Measurements from ENCODE around the gene GGTA1. TPM values are rescaled to one million over a fixed set of nuclear protein-coding genes. Genes with fewer than 3 reads are reported as not detected.

The GGTA1 gene
- total and polyA plus RNA-seq, 2 of the 8 experiments (the other 6 are each of a cell fraction or from before 2014, with no cell fraction given), result not detected

DNA sequence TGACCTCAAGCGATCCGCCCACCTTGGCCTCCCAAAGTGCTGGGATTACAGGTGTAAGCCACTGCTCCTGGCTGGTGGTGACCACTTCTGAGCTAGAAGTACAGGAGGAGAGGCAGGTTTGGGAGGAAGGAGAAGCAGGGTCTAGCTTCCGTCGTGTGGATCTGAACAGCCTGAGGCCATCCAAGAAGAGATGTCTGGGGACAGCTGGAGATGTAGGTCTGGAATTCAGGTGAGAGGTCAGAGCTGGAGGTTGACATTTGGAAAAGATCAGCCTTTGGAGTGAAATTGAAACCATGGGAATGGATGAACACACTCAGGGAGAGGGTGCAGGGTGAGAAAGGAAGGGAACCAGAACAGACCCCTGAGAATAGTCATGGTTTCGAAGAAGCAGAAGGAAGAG lies 33.2 kb upstream of the GGTA1 start (continued):
- TF ChIP-seq, protein P1, sequence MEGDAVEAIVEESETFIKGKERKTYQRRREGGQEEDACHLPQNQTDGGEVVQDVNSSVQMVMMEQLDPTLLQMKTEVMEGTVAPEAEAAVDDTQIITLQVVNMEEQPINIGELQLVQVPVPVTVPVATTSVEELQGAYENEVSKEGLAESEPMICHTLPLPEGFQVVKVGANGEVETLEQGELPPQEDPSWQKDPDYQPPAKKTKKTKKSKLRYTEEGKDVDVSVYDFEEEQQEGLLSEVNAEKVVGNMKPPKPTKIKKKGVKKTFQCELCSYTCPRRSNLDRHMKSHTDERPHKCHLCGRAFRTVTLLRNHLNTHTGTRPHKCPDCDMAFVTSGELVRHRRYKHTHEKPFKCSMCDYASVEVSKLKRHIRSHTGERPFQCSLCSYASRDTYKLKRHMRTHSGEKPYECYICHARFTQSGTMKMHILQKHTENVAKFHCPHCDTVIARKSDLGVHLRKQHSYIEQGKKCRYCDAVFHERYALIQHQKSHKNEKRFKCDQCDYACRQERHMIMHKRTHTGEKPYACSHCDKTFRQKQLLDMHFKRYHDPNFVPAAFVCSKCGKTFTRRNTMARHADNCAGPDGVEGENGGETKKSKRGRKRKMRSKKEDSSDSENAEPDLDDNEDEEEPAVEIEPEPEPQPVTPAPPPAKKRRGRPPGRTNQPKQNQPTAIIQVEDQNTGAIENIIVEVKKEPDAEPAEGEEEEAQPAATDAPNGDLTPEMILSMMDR (IDR thresholded peaks at IDR 0.05; ENCODE audit: control extremely low read depth in 1 of 3, insufficient read depth in 1 of 3, low read depth in 1 of 3, low read length in 3 of 3), result no peak
- TF ChIP-seq, protein P2, sequence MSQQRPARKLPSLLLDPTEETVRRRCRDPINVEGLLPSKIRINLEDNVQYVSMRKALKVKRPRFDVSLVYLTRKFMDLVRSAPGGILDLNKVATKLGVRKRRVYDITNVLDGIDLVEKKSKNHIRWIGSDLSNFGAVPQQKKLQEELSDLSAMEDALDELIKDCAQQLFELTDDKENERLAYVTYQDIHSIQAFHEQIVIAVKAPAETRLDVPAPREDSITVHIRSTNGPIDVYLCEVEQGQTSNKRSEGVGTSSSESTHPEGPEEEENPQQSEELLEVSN (IDR thresholded peaks at IDR 0.05), result no peak
- no peak for TF ChIP-seq SRF (IDR thresholded peaks at IDR 0.05; ENCODE audit: low read depth, low read length)
- TF ChIP-seq, protein P3, sequence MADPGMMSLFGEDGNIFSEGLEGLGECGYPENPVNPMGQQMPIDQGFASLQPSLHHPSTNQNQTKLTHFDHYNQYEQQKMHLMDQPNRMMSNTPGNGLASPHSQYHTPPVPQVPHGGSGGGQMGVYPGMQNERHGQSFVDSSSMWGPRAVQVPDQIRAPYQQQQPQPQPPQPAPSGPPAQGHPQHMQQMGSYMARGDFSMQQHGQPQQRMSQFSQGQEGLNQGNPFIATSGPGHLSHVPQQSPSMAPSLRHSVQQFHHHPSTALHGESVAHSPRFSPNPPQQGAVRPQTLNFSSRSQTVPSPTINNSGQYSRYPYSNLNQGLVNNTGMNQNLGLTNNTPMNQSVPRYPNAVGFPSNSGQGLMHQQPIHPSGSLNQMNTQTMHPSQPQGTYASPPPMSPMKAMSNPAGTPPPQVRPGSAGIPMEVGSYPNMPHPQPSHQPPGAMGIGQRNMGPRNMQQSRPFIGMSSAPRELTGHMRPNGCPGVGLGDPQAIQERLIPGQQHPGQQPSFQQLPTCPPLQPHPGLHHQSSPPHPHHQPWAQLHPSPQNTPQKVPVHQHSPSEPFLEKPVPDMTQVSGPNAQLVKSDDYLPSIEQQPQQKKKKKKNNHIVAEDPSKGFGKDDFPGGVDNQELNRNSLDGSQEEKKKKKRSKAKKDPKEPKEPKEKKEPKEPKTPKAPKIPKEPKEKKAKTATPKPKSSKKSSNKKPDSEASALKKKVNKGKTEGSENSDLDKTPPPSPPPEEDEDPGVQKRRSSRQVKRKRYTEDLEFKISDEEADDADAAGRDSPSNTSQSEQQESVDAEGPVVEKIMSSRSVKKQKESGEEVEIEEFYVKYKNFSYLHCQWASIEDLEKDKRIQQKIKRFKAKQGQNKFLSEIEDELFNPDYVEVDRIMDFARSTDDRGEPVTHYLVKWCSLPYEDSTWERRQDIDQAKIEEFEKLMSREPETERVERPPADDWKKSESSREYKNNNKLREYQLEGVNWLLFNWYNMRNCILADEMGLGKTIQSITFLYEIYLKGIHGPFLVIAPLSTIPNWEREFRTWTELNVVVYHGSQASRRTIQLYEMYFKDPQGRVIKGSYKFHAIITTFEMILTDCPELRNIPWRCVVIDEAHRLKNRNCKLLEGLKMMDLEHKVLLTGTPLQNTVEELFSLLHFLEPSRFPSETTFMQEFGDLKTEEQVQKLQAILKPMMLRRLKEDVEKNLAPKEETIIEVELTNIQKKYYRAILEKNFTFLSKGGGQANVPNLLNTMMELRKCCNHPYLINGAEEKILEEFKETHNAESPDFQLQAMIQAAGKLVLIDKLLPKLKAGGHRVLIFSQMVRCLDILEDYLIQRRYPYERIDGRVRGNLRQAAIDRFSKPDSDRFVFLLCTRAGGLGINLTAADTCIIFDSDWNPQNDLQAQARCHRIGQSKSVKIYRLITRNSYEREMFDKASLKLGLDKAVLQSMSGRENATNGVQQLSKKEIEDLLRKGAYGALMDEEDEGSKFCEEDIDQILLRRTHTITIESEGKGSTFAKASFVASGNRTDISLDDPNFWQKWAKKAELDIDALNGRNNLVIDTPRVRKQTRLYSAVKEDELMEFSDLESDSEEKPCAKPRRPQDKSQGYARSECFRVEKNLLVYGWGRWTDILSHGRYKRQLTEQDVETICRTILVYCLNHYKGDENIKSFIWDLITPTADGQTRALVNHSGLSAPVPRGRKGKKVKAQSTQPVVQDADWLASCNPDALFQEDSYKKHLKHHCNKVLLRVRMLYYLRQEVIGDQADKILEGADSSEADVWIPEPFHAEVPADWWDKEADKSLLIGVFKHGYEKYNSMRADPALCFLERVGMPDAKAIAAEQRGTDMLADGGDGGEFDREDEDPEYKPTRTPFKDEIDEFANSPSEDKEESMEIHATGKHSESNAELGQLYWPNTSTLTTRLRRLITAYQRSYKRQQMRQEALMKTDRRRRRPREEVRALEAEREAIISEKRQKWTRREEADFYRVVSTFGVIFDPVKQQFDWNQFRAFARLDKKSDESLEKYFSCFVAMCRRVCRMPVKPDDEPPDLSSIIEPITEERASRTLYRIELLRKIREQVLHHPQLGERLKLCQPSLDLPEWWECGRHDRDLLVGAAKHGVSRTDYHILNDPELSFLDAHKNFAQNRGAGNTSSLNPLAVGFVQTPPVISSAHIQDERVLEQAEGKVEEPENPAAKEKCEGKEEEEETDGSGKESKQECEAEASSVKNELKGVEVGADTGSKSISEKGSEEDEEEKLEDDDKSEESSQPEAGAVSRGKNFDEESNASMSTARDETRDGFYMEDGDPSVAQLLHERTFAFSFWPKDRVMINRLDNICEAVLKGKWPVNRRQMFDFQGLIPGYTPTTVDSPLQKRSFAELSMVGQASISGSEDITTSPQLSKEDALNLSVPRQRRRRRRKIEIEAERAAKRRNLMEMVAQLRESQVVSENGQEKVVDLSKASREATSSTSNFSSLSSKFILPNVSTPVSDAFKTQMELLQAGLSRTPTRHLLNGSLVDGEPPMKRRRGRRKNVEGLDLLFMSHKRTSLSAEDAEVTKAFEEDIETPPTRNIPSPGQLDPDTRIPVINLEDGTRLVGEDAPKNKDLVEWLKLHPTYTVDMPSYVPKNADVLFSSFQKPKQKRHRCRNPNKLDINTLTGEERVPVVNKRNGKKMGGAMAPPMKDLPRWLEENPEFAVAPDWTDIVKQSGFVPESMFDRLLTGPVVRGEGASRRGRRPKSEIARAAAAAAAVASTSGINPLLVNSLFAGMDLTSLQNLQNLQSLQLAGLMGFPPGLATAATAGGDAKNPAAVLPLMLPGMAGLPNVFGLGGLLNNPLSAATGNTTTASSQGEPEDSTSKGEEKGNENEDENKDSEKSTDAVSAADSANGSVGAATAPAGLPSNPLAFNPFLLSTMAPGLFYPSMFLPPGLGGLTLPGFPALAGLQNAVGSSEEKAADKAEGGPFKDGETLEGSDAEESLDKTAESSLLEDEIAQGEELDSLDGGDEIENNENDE (IDR thresholded peaks at IDR 0.05; ENCODE audit: insufficient replicate concordance, low read length), result no peak
- TF ChIP-seq ZNF274 (IDR thresholded peaks at IDR 0.05; ENCODE audit: borderline replicate concordance, extremely low read depth, low read length), result no peak
- no peak for TF ChIP-seq RNF2 (IDR thresholded peaks at IDR 0.05; ENCODE audit: borderline replicate concordance, low read depth, low read length, missing control alignments, poor library complexity, severe bottlenecking)
- TF ChIP-seq RBBP5 (IDR thresholded peaks at IDR 0.05; ENCODE audit: borderline replicate concordance, low read depth, low read length), result no peak

All from H1 (cell line).